EL (cell line): ENCODE measurements around the gene RPRD1B.
A peak's percentile ranks its signal among the peaks of the same experiment; 100 is the strongest.

ENCODE experiments used
- DNase-seq: peaks from one replicate; pipeline ENCODE4 v3.0.0-alpha.2; 2016

RPRD1B gene, protein sequence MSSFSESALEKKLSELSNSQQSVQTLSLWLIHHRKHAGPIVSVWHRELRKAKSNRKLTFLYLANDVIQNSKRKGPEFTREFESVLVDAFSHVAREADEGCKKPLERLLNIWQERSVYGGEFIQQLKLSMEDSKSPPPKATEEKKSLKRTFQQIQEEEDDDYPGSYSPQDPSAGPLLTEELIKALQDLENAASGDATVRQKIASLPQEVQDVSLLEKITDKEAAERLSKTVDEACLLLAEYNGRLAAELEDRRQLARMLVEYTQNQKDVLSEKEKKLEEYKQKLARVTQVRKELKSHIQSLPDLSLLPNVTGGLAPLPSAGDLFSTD

GRCh38 chr20:38033330-38034107, at the start of gene RPRD1B, which contains the start of gene TTI1:
TSS of gene RPRD1B (plus strand) at chr20:38033746. CDS start at chr20:38033948, 202 bp downstream.
TSS of gene TTI1 (minus strand) at chr20:38033456. CDS start at chr20:38013816, 19,640 bp downstream.
- peak; percentile 91 for DNase-seq

DNA sequence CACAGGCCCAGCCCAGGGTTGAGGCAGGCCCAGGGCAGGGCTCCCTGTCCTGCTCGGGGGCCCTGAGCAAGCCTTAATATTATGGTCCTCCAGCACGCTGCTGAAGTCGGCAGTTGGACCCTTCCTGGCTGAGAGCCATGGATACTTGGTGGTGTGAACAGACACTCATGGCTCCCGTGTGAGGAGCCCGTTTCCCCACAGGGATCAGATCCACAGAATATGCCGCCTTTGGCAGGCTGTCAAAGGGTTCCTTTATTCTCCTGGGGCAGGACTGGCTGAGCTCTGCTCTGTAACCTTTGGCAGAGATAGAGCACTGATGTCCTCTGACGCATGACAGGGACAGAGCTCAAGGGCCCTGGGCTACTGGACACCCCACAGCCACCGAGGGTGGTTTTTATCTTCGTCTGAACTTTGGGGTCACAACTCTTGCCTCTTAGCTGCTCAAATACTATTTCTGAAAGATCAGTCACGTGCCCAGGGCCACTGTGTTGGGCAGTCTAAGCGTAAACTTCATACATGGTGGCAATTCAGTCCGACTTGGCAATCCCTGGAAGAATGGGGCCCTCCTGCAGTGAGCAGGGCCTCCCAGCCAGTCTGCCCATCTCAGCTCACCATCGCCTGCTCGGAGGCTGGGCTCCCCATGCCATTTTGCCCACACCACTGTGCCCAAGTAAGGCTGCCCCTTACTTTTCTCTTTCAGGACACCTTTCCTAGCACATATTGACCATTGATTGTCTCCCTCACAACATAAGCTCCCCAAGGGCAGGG, 49.3 kb upstream of the RPRD1B start:
- no peak for DNase-seq

DNA sequence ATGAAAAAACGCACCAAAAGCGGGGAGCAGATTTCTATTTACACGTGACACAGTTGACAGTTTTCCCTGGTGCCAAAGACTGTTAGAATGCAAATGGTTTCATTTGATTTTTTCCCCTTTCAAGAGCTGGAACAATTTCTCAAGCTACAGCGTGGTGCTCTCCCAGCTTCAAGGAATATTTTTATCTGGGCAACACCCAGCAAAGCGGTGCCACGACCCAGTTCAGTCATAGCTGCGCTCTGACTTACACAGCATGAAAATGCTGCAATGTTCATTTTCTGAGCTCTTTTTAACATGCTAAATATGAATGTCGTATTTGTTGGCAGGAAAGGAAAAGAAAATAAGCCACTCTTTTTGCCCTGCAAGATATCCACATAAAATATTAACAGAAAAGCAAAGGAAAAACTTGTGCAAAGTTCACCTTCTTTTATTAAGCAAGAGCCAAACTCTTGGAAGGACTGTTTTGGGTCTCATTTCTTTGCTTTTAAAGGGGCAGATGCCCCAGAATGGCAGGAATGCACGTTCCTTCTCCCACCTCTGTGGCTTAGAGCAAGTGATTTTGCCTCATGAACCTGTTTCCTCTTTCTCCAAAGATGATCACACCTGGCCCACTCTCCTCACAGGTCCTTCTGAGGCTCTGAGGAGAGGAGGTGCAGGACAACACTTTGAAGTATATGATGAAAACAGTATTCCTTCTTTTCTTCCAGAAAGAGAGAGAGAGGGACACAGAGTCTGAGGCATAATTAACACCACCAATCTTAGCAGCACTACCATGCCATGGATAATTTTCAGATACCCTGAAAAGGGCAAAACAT, 47.3 kb upstream of the RPRD1B start:
- no peak for DNase-seq

DNA sequence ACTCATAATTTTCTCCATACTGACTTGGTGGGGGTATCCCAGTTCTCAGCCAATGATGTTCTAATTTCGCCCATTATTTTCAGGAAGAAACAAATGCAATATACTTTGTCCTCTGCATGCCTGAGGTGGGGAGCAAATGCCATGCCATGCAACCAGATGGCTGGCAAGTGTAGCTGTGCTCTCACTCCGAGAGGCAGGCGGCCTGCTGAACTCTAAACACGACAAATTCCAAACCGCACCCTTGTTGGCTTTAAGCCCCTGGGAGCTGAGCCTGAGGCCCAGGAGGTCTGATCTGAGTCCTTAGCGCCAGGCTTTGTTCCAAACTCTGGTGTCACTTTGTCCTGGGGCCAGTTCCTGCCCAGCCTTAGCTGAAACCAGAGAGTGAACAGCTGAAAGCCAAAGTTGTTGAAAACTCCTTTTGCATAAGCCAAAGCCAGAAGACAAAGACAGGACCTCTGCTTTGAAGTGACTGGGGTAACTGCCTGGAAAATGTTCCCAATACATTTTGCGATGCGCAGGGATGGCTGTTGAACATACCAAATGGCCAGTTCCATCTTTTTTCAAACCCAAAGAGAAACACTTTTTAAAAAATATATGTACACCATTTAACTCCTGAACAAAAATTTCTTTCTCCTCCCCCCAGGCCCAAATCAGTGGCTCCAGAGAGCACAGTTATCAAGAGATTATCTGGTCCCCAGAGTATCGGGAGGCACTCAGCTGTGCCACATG, 46.5 kb upstream of the RPRD1B start:
- DNase-seq = no peak

DNA sequence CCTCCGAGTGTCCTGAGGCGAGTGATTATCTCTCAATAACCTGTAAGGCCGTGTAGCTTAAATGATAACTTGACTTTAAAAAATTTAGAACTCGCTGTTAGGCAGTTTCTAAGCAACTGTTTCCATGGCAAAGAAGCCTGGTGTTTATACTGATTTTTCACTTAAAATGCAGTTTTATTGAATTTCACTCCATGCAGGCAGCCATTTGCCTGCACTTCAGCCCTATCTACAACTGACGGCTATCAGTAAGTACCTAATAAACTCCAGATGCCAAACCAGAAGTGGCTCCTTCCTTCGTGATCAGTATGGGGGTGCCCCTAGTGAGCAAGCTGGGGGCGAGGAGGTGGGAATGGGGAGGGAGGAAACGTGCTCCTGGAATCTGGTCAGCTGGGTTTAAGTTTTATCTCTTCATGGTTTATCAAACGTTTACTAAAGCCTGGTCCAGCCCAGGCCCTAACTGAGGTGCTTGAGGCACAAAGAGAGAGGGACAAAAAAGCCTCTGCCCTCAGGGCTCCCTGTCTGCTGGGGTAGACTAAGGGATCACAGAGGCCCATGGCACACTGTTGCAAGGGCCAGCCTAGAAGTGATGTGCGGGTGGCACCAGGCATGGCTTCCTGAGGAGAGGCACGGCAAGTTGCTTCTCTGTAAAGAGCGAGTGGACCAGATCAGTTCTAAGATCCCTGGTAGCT, 45.8 kb upstream of the RPRD1B start:
- no peak for DNase-seq

DNA sequence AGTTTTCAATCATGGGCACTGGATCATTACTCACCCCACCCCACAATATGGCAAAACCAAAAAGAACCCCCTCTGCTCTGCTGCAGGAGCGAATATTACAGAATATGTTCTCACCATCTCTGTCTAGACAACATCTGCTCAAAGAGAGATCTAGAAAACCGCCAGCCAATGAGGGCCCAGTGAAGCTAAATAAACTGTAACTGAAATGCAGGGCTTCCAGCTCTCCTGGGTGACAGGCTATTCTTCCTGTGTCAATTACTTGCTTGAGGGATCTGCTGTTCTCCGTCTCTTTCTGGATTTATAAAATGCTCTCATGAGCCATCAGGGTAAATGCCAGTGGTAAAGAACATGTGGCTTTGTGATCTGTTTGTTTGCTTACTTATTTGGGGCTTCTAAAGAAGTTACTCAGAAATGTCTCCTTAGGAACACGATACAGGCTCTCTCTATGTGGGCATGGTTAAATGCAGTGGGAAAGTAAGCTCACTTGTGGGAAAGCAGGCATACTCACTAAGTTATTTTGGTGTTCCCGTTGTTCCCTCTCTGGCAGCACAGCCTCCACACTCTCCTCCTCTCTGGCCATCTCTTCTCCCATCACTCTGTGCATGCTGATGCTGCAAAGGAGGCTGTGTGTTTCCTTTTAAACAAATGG, 45.1 kb upstream of the RPRD1B start:
- no peak for DNase-seq

- no peak for DNase-seq
Observed at GRCh38 chr20:37989601-37990295, 43.8 kb upstream of the RPRD1B start.

GRCh38 chr20:37990571-37991151, 42.9 kb upstream of the RPRD1B start:
- peak; percentile 72 for DNase-seq

GRCh38 chr20:37991157-37991866, 42.2 kb upstream of the RPRD1B start:
- DNase-seq = no peak

GRCh38 chr20:37991908-37992307, 41.6 kb upstream of the RPRD1B start:
- DNase-seq = no peak

GRCh38 chr20:37992802-37993409, 40.6 kb upstream of the RPRD1B start:
- DNase-seq = peak; percentile 65

DNA sequence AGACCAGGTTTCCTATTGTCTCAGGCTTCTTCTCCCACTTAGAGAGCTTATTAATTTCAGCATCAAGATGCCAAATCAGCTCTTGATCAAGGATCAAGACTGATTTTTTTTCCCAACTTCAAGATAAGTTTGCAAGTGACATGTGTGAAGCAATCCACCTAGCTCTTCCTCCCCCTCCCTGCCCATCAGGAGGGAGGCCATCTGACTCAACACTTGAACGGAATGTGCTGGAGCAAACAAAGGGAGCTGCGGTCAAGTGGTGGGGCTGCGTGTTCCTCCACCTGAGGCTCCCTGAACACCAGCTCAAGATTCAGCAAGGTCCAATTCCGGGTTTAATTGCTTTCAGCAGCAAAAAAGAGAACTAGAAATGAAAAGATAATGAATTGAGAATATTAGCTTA, 39.0 kb upstream of the RPRD1B start:
- DNase-seq = peak; percentile 22

GRCh38 chr20:37995856-37996605, 37.5 kb upstream of the RPRD1B start:
- DNase-seq = no peak

GRCh38 chr20:37997516-37997915, 36.0 kb upstream of the RPRD1B start:
- no peak for DNase-seq

DNA sequence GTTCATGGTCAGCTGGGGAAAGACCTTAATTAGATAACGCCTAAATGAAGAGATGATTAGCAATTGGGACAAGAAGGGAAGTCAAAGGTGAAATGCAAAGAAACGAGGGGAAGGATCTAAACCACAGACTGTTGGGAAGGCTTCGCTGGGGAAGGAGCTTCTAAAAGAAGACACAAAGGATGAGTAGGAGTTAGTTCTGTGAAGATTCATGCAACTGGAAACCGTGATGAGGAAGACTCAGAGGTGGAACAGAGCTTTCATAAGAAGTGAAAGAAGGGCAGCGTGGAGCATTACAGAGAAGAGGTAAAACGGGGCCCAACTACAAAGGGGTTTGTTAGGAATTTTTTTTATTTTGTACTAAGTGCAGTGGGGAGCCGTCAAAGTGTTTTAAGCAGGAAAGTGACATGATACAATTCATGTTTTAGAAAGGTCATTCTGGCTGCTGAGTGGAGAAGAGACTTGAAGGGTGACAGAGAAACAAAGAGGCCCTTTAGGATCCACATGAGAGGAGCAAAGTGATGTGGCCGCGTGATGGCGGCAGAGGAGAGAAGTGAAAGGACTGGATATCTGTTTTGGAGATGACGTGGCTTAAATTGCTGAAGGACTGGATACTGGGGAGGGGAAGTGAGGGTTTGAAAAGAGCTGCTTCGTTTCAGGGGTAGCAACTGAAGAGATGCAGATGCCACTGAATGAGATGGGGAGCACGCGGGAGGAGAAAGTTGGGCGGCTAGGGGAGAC, 33.9 kb upstream of the RPRD1B start:
- no peak for DNase-seq

DNA sequence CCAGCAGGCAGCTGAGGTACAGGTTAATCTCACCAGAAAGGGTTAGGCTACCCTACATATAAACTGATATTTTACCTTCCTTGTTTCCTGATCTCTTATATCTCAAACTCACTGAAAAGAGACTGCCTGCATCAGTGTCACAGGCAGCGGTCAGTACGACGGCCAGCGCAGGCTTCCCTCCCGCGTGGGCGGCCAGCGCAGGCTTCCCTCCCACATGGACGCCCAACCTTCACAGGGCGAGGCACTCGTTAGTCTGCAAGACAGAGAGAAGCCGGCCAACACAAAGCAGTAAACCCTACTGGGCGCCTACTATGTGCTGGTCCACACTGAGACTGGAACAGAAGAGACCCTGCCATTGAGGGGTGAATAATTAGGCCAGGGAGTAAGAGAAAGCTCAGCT, 33.3 kb upstream of the RPRD1B start:
- DNase-seq = no peak
